ENCODE measurements around the gene BCL7B.
"Not testable (repeated sequence)": the region's sequence is repeated elsewhere in the genome, so short reads cannot be mapped to it uniquely, and the experiment has no call there.

The BCL7B gene

DNA sequence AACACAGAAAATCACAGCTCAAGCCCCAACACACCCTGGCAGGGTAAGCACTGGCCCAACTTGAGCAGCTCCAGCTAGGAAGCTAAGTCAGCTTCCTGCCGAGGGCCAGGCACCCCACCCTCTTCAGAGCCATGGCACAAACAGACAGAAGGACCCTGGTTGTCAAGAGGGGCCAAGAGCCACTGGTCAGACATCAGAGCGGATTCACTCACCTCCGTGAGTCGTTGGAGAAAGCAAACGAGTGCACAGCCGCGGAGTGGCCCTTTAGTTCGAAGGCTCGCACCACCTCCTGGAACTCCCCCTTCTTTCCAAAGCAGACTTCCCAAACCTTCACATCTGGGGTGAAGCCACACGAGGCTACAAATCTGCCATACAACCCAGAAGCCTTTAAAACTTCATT lies 13.5 kb upstream of the BCL7B start:
- no peak for DNase-seq

DNA sequence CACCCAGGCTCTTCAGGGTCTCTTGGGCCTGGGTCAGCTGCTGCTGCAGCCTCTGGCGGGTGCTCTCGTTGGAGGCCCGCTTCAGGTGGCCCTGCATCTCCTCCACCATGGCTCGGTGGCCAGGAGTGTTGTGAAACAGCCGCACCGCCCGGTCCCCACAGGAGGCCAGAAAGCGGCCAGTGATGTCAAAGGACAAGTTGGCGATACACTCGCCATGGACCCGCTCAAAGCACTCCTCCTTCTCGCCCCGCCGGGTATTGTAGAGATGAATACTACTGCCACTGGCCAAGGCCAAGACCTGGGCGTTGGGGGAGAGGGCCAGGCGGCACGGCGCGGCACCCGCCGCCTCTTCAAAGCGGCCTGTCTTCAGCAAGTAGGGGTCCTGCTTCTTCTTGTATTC lies 13.0 kb upstream of the BCL7B start:
- no peak for DNase-seq

DNA sequence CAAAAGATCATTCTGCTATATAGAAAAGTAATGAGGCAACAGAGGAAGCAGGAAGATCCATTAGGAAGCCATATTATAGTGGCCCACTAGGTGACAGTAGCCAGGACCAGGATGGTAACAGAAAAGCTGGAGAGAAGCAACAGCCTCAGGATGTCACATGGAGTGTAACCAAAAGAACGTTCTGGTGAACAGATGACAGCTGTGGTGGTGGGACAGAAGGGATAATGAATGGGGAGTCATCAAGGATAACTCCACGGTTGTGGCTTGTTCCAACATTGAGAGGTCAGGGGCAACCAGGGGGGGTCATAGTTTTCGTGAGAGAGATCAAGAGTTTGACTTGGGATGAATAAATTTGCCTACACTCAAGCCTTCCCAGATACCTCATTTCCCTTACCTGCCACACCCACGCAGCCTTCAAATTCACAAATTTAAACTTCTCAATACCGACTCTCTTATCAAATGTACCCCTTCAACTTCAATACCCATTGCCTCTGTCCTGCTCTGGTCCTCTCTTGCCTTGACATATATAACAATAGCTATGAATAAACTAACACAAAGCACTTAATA lies 11.6 kb upstream of the BCL7B start:
- DNase-seq, result no peak

DNA sequence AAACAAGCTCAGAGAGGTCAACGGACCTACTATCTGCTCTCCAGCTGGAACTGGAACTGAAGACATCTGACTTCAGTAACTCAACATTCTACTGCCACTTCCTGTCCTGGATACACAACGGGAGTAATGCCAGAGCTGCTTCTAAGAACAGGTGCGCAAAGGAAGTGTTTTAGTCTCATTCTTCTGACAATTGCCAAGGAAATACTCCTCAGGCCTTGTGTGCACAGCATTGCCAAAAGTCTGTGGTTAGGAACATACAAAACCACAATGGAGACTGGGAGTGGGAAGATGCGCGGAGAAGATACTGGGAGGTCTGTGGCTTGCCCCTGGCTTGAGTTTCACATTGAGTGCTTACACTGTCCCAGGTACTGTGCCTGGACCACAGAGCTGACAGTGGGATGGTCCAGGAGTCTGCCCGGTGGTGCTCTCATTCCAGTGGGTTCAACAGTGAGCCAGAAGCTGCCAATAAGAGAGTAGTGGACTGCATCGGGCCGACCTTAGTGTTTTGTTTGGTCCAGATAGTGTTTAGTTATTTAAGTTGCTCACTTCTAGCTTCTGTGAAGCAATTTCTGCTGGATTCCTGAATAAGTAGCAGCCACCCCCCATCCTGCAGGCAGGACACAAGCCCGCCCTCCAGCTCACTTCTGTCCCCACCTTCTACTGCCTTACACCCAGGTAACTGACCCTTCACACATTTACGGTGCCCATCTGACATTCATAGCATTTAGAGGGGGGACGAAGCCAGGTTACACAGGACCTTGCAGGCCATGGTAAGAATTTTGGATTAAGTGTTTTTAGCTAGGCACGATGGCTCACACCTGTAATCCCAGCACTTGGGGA lies 10.6 kb upstream of the BCL7B start:
- no peak for DNase-seq

DNA sequence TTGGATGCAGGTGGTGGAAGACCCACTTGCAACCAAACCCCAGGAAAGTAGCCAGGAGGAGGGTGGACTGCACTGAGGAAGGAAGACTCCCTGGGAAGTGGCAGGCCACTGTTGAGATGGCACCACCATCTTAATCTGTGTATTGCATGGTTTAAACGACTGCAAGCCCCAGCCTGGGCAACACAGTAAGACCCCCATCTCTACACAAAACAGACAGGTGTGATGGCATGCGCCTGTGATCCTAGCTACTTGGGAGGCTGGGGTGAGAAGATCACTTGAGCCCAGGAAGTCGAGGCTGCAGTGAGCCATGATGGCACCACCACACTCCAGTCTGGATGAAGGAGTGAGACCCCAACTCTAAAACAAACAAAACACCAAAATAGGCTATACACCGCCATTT lies 9.7 kb upstream of the BCL7B start:
- no peak for DNase-seq

DNA sequence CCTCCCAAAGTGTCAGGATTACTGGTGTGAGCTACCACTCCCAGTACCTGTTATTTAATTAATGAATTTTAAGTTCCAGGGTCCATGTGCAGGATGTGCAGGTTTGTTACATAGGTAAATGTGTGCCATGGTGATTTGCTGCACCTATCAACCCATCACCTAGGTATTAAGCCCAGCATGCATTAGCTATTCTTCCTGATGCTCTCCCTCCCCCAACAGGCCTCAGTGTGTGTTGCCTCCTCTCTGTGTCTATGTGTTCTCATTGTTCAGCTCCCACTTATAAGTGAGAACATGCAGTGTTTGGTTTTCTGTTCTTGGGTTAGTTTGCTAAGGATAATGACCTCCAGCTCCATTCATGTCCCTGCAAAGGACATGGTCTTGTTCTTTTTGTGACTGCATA lies 8.9 kb upstream of the BCL7B start:
- DNase-seq, result not testable (repeated sequence)

DNA sequence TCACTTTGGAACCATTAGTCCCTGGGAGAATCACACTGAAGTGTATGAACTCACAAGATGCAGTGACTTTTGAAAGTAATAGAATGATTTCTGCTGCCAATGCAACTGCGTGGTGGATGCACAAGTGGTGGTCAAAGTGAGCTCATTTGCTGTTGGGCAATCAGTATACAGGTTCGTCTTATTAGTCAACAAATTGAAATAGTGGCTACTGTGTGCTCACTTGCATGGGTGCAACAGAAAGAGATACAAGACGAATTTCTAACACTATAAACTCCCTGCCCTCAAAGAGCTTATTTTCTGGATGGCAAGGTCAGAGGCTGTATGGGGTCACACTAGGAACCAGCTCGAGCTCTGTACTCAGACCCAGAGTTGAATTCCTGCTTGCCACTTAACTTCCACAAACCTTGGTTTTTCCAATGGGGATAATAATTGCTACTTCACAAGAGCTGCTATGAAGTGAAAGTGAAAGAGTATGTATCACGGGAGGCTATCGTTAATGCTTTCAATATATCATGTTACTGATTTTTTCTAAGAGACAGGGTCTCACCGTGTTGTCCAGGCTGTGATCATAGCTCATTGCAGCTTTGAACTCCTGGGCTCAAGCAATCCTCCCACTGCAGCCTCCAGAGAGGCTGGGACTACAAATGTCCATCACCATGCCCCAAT lies 8.3 kb upstream of the BCL7B start:
- no peak for DNase-seq

DNA sequence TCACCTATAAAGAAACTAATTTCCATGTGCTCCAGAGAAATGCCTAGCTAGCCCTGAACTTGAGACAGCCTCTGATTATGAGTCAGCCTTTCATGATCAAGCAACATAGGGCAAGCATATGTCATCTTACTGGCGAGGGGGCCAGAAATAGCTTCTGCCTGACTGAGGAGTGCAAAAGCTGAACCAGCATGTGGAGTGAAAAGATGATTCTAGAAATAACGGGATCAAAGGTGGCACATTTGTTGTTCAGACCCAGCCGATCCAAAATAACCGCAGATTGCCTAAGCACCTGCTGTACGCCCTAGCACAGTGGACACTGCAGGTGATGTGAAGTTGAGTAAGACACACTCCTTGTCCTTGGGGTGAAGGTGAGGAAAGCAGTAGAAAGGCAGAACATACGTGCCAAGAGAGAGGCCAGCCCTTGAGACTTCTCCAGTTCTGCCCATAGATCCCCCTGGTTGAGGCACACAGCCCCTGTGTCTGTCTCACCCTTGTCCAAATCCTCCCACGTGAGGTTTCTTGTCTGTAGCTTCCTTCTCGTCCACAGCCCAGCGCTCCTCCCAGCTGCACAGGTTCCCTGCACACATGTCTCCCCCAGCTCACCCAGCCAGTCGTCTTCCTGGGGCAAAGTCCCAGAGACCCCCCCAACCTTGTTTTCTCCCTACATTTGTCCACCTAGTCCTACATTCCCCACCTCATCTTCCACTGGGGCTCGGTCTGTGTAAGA lies 2.8 kb upstream of the BCL7B start:
- DNase-seq, result no peak

DNA sequence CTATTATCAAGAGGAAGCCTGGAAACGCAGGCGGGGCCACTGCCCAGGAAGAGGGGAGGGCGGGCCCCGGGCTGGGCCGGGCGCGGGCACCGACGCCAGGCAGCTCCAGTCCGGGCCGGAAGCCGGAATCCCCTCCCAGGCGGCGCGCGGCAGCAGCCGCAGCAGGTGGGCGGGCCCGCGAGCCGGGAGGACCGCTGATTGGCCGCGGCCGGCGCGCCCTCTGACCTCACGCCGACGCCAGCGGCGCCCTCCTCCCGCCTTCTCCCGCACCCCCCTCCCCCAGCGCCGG lies 438 bp downstream of the BCL7B start:
- peak; percentile 93 for DNase-seq

DNA sequence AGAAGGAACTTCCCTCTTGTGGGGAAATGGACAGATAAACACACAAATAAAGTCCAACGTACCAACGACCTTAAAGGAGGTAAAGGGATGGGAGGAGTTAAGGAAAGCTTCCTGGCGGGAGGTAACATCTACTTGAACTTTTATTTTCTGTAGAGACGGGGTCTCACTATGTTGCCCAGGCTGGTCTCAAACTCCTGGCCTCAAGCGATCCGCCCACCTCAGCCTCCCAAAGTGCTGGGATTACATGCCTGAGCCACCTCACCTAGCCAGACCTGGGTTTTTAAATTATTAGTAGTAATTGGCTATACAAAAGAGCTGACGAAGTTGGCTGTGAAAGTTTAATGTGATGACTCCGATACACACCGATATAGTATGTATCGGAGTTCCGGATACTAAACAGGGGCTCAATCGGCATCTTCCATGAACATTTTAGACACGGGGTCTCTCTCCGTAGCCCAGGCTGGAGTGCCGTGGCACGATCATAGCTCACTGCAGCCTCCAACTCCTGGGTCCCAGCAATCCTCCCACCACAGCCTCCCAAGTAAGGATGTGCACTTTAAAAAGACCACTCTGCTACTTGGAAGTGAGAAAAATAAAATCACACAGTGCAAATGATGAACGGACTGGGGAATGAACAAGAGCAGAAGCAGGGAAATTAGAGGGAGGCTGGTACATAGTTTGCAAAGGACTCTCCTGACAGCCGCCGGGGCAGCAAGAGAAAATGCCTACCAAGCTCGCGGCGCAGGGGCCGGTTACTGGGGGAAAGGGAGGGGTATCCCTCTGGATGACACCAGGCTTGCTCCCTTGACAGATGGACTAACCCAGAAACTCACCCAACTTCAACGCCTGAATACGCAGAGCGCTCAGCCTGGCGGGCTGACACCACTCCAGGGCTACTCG lies 1.0 kb downstream of the BCL7B start:
- DNase-seq, result no peak

DNA sequence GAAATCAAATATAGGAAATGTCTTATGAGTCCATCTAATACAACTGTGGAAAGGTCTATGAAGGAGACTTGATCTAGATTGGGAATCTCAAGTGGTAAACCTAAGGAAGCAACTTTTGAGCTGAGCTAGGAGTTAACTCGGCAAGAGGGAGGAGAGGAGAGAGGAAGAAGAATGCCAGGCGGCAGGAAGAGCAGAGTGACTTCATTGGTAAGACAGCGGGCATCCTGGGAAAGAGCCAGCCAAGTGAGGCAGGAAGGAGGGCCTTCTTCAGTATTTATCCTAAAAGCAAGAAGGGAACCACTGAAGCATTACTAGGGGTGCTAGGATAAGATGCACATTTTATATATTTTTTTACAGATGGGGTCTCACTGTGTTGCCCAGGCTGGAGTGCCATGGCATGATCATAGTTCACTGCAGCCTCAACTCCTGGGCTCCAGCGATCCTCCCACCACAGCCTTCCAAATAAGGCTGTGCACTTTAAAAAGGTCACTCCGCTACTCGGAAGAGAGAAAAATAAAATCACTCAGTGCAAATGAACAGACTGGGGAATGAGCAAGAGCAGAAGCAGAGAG lies 2.0 kb downstream of the BCL7B start:
- DNase-seq, result no peak

DNA sequence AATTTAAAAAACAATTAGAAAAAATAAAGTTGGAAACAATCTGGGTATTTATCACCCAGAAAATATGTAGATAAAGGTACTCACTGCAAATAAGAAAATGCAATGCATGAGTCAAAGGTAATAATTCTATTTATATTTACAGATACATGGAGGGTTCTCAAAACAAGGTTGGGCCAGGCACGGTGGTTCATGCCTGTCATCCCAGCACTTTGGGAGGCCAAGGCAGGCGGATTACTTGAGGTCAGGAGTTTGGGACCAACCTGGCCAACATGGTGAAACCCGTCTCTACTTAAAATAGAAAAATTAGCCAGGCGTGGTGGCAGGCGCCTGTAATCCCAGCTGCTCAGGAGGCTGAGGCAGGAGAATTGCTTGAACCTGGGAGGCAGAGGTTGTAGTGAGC lies 7.4 kb downstream of the BCL7B start:
- DNase-seq, result not testable (repeated sequence)

DNA sequence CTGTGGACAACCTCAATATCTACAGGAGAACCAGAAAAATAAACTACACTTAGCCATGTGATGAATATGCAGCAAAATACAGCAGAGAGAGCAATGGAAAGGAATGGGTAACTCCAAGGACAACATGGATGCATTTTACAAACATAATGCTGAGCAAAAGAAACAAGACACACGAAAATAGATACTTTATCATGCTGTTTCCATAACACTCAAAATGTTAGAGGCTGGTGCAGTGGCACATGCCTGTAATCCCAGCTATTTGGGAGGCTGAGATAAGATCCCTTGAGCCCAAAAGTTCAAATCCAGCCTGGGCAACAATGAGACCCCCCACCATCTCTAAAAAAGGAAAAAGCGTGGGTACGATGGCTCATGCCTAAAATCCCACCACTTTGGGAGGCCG lies 8.3 kb downstream of the BCL7B start:
- DNase-seq, result no peak

DNA sequence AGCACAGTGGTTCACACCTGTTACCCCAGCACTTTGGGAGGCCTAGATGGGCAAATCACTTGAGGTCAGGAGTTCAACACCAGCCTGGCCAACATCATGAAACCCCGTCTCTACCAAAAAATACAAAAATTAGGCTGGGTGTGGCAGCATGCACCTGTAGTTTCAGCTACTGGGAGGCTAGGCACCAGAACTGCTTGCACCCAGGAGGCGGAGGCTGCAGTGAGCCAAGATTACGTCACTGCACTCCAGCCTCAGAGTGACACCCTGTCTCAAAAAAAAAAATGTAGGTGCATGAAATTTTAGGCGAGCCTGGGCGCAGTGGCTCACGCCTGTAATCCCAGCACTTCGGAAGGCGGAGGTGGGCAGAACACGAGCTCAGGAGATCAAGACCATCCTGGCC lies 9.6 kb downstream of the BCL7B start:
- DNase-seq, result no peak

DNA sequence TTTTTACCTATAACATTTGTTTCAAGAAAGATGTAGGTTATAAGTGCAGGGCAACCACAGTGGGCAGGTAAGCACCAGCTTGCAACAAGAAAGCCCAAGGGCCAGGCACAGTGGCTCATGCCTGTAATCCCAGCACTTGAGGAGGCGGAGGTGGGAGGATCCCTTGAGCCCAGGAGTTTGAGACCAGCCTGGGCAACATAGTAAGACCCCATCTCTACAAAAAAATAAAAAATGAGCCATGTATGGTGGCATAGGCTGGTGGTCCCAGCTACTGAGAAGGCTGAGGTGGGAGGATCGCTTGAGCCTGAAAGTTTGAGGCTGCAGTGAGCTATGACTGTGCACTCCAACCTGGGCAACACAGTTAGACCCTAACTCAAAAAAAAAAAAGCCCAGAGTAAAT lies 12.8 kb downstream of the BCL7B start:
- DNase-seq, result no peak

DNA sequence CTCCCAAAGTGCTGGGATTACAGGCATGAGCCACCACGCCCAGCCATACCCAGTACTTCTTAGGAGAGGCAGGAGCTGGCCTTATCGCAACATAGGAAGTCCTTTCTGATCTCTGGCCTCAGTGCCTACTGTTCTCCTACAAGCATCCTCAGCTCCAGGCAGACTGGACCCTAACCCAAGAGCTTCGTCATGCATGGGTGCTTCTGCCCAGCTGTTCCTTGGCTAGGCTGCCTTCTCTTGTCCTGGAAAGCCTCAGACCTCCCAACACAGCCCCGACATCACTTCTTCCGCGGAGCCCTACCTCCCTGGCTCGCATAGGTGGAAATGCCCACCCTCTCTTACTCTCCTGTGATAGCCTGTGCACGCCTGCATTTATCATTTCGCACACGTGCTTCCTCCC lies 15.8 kb downstream of the BCL7B start:
- DNase-seq, result no peak

DNA sequence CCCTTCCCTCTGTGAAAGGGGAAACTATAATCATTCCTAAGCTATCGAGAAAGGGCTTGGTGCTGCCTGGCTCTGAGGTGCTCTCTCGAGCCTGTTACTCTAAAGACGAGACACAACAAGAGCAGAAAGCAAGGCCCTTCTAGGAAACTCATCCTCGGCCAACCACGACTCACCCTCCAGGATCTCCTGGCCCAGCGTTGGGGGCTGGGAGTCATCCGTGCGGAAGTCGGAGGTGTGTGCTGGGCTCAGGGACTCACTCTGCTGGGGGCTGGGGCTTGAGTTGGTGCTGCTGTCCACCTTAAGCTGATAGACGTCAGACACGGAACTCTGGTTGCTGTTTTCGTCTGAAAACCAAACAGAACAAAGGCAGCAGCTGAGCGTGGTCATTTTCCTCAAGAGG lies 17.8 kb downstream of the BCL7B start:
- DNase-seq, result no peak

DNA sequence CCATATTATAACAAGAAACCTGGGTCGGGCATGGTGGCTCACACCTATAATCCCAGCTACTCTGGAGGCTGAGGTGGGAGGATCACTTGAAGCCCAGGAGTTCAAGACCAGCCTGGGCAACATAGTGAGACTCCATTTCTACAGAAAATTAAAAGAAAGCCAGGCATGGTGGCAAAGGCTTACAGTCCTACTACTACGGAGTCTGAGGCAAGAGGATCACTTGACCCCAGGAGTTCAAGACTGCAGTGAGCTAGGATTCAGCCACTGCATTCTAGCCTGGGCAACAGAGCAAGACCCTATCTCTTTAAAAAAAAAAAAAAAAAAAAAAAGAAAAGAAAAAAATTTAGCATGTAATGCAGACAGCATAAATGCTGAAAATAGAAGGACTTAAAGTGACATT lies 19.0 kb downstream of the BCL7B start:
- not testable (repeated sequence) for DNase-seq

DNA sequence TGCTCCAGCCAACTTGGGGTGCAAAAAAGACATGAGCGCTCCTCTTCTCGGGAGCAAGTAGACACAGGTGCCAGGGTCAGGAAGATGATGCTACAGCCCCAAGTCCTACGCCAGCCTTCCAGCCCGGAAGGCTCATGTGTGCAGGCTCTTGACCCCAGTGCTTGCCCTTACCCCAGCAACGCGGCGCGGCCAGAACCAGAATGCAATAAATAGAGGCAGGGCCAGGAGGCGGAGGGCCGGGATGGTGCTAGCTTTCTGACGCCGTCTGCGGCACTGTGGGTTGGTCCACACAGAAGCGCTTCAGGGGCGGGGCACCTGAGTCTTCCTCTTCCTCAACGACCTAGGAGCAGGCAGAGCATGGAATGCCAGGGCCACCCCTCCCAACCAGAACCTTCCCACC lies 20.4 kb downstream of the BCL7B start:
- DNase-seq, result no peak

DNA sequence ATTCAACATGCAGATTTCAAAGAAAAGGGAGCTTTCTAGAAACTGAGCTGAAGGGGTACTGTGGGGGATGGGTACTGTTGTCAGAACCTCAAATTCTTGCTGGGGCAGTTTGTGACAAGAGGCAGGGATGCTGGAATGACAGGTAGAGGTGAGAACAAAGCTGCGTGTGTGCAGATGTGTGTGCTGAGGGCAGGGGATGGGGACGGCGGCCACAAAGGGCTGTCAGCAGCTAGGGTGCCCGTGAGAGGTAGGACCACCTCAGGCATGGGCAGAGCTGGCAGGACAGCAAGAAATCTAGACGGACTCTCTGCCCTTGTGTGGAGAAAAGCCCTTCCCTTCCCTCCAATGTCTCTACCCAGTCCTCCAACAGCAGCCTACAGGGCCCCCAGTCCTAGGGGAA lies 21.0 kb downstream of the BCL7B start:
- DNase-seq, result no peak

DNA sequence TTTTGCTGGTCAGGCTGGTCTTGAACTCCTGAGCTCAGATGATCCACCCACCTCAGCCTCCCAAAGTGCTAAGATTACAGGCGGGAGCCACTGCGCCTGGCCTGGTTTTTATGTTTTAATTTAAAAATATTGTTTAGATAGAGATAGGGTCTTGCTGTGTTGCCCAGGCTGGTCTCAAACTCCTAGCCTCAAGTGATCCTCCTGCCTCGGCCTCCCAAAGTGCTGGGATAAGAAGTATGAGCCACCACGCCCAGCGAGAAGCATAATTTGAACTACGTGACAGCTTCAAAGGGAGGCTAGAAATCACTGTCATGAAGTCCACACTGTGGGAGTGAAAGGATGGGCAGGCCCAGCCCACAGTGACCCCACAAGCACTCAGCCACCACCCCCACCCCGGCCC lies 21.6 kb downstream of the BCL7B start:
- DNase-seq, result not testable (repeated sequence)

DNA sequence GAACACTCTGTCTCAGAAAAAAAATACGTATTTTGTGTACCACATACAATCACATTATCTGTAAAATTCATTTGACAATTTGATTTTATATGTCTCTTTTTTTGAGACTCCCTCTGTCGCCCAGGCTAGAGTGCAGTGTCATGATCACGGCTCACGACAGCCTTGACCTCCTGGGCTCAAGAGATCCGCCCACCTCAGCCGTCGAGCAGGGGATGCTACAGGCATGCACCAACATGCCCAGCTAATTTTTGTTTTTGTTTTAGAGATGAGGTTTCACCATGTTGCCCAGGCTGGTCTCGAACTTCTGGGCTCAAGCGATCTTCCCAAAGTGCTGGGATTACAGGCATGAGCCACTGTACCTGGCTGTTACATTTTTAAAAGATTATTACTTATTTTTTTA lies 23.7 kb downstream of the BCL7B start:
- DNase-seq, result no peak
